ENCODE results near the gene NDUFS2.

- TF ChIP-seq NFIC (IDR thresholded peaks at IDR 0.05; ENCODE audit: low read depth, low read length) (no peak), E2F4 (IDR thresholded peaks at IDR 0.05; ENCODE audit: low read depth, low read length) (no peak), CTCF (IDR thresholded peaks at IDR 0.05 in 2 of 3, conservative IDR thresholded peaks at IDR 0.05 in 1 of 3; ENCODE audit: control insufficient read depth in 2 of 3, extremely low read depth in 1 of 3, insufficient read depth in 1 of 3, low read depth in 3 of 3, low read length in 3 of 3) (no peak), NFYB (IDR thresholded peaks at IDR 0.05; ENCODE audit: insufficient read depth, low read depth, low read length) (no peak), PRDM15 (CRISPR knock-in tag; IDR thresholded peaks at IDR 0.05) (no peak), RAD21 (IDR thresholded peaks at IDR 0.05; ENCODE audit: insufficient read depth, low read depth, low read length) (no peak), SMC3 (IDR thresholded peaks at IDR 0.05; ENCODE audit: borderline replicate concordance, low read length) (no peak), POLR2AphosphoS5 (IDR thresholded peaks at IDR 0.05; ENCODE audit: low read length) (no peak), ZBTB11 (CRISPR knock-in tag; IDR thresholded peaks at IDR 0.05) (no peak), TAF1 (IDR thresholded peaks at IDR 0.05; ENCODE audit: borderline replicate concordance, low read depth, low read length) (no peak)
These were observed 28.5 kb upstream of the NDUFS2 start for GRCh38 chr1:161173711-161174110.
